OCI-LY7 (cell line): ENCODE data around the gene CNBD2.
"Not testable (repeated sequence)": the region's sequence is repeated elsewhere in the genome, so short reads cannot be mapped to it uniquely, and the experiment has no call there.

Experiments used
- EZH2phosphoT487 ChIP-seq: fragments of 200-600 bp; sonication (generic); IDR thresholded peaks from 2 replicates; pipeline ENCODE4 v1.6.1; 2018; ENCODE audit warnings: low read depth, borderline replicate concordance, mild to moderate bottlenecking, mixed run types, antibody characterized with exemption, low read length, moderate library complexity, mixed read lengths
- TF ChIP-seq, protein P1 (sequence below): fragments of 200-600 bp; sonication (generic); conservative IDR thresholded peaks from 2 replicates; pipeline ENCODE4 v1.5.1; 2014; ENCODE audit warnings: mild to moderate bottlenecking, antibody characterized with exemption, low read length, moderate library complexity, mixed read lengths

DNA sequence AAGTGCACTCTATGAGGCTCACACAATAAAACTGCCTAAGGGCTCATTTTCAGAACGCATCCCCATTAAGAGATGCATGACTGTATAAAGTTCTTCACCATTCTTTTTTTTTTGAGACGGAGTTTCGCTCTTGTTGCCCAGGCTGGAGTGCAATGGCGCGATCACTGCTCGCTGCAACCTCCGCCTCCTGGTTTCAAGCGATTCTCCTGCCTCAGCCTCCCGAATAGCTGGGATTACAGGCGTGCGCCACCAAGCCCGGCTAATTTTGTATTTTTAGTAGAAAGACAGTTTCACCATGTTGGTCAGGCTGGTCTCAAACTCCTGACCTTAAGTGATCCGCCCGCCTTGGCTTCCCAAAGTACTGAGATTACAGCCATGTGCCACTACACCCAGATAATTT is 16.3 kb upstream of the CNBD2 start:
- TF ChIP-seq, protein P1, sequence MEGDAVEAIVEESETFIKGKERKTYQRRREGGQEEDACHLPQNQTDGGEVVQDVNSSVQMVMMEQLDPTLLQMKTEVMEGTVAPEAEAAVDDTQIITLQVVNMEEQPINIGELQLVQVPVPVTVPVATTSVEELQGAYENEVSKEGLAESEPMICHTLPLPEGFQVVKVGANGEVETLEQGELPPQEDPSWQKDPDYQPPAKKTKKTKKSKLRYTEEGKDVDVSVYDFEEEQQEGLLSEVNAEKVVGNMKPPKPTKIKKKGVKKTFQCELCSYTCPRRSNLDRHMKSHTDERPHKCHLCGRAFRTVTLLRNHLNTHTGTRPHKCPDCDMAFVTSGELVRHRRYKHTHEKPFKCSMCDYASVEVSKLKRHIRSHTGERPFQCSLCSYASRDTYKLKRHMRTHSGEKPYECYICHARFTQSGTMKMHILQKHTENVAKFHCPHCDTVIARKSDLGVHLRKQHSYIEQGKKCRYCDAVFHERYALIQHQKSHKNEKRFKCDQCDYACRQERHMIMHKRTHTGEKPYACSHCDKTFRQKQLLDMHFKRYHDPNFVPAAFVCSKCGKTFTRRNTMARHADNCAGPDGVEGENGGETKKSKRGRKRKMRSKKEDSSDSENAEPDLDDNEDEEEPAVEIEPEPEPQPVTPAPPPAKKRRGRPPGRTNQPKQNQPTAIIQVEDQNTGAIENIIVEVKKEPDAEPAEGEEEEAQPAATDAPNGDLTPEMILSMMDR: not testable (repeated sequence)
- TF ChIP-seq EZH2phosphoT487: not testable (repeated sequence)
